ENCODE data around the gene ACTN3.

Gene ACTN3

GRCh38 chr11:66609721-66610617, 63.3 kb downstream of the ACTN3 start:
- DNase-seq (no peak), ATAC-seq (replicated peaks) (no peak)
- Mint-ChIP-seq H3K9me3 (no peaks in the 10 kb centered on the region), H3K4me3 (no peak overlapping the region), H3K4me1 (peaks cover 25 to 67% of the 10 kb centered on the region in 2 donors), H3K27me3 (no peaks in the 10 kb centered on the region), H3K36me3 (peaks cover 23 to 31% of the 10 kb centered on the region in 2 donors), H3K27ac (peak overlapping the region; percentile 87)

- Mint-ChIP-seq H3K27ac (peak overlapping the region; percentile 88), H3K36me3 (peaks cover 24 to 34% of the 10 kb centered on the region in 2 donors), H3K4me3 (no peak overlapping the region), H3K27me3 (no peaks in the 10 kb centered on the region), H3K4me1 (peaks cover 23 to 63% of the 10 kb centered on the region in 2 donors), H3K9me3 (no peaks in the 10 kb centered on the region)
- ATAC-seq (replicated peaks) (no peak), DNase-seq (no peak)
Observed at GRCh38 chr11:66612458-66612857, 65.8 kb downstream of the ACTN3 start.

All from stimulated activated naive B cell treated with anti-CD40 and anti-IgM and Interleukin-4, amounts not matched to agents 10 μg/mL and 1 μg/mL and 100 μg/mL, for 72 hours (primary cell).